ENCODE measurements around the gene PSMC3IP.

DNA sequence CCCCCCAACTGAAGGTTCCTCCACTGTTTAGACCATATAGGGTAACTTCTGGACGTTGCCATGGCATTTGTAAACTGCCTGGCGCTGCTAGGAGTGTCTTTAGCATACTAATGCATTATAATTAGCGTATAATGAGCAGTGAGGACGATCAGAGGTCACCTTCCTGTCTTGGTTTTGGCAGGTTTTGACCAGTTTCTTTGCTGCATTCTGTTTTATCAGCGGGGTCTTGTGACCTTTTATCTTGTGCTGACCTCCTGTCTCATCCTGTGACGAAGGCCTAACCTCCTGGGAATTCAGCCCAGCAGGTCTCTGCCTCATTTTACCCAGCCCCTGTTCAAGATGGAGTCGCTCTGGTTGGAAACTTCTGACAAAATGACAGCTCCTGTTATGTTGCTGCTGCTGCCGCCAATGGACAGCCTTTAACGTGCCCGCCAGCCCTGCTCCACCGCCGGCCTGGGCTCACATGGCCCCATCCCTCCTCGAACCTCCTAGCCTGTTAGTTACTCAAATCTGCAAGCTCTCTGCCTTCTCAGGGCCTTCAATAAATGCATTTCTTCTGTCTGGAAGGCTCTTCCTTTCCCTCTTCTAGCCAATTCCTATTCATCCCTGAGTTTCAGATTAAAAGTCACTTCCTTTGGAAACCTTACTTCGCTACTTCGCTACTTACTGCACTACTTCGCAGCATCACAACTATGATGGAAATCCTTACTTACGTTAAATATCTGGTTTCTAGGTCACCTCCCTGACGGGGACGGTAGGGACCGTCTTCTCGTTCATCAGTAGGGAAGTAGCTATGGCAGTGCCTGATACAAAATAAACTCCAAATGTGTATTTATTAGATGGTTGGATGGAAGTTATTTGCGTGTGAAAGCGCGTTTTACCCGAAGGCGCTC is 42.1 kb downstream of the PSMC3IP start:
- TF ChIP-seq CTCF (optimal IDR thresholded peaks at IDR 0.05 in 1 of 3, IDR thresholded peaks at IDR 0.05 in 1 of 3, conservative IDR thresholded peaks at IDR 0.05 in 1 of 3; ENCODE audit: extremely low read depth in 1 of 3, insufficient read depth in 2 of 3, low read length in 3 of 3) (no peak), EZH2 (IDR thresholded peaks at IDR 0.05; ENCODE audit: low read length) (no peak)
